Loucy (cell line): ENCODE measurements around the gene FRA10AC1.

Source experiments
- H2AFZ ChIP-seq: fragments of 200-600 bp; sonication (generic); 2 replicates; pipeline ENCODE4 v1.6.0; 2016; ENCODE audit warnings: antibody characterized with exemption, mild to moderate bottlenecking, low read length, moderate library complexity
- H3F3A ChIP-seq: fragments of 200-600 bp; 2 replicates; pipeline ENCODE4 v1.6.0; 2016; ENCODE audit warnings: antibody characterized with exemption, low read depth, mild to moderate bottlenecking
- H3K27me3 ChIP-seq: fragments of 200-600 bp; sonication (generic); 2 replicates; pipeline ENCODE4 v1.6.1; 2014; ENCODE audit warnings: low read length, mild to moderate bottlenecking; ENCODE audit not compliant: insufficient read depth, poor library complexity, severe bottlenecking
- H3K36me3 ChIP-seq: fragments of 200-600 bp; sonication (generic); 2 replicates; pipeline ENCODE4 v1.6.1; 2016; ENCODE audit warnings: low read length; ENCODE audit not compliant: insufficient read depth
- H3K4me1 ChIP-seq: fragments of 200-600 bp; sonication (generic); 2 replicates; pipeline ENCODE4 v1.5.1; 2014; ENCODE audit warnings: low read length, mild to moderate bottlenecking; ENCODE audit not compliant: insufficient read depth, poor library complexity, severe bottlenecking
- H3K4me2 ChIP-seq: fragments of 200-600 bp; sonication (generic); 2 replicates; pipeline ENCODE4 v1.6.0; 2014; ENCODE audit warnings: antibody characterized with exemption, low read length, low read depth, mild to moderate bottlenecking; ENCODE audit not compliant: poor library complexity, severe bottlenecking
- H3K4me3 ChIP-seq: fragments of 200-600 bp; sonication (generic); 2 replicates; pipeline ENCODE4 v1.5.1; 2014; ENCODE audit warnings: low read length, mild to moderate bottlenecking, mixed read lengths; ENCODE audit not compliant: poor library complexity, severe bottlenecking
- H3K79me2 ChIP-seq: fragments of 200-600 bp; sonication (generic); 2 replicates; pipeline ENCODE4 v1.6.1; 2014; ENCODE audit warnings: low read length; ENCODE audit not compliant: insufficient read depth
- H3K9ac ChIP-seq: fragments of 200-600 bp; sonication (generic); 2 replicates; pipeline ENCODE4 v1.6.0; 2014; ENCODE audit warnings: mild to moderate bottlenecking, low read depth, low read length, moderate library complexity; ENCODE audit not compliant: poor library complexity, severe bottlenecking
- H3K9me2 ChIP-seq: fragments of 200-600 bp; sonication (generic); replicated peaks from 2 replicates; pipeline ENCODE4 v1.6.1; 2016; ENCODE audit warnings: low read depth, low read length, mixed read lengths
- H3K9me3 ChIP-seq: fragments of 200-600 bp; sonication (generic); 2 replicates; pipeline ENCODE4 v1.6.1; 2014; ENCODE audit warnings: mild to moderate bottlenecking, antibody characterized with exemption, low read length, low read depth; ENCODE audit not compliant: insufficient read depth
- H4K20me1 ChIP-seq: fragments of 200-600 bp; sonication (generic); 2 replicates; pipeline ENCODE4 v1.6.0; 2014; ENCODE audit warnings: antibody characterized with exemption, low read length, mild to moderate bottlenecking; ENCODE audit not compliant: insufficient read depth, poor library complexity, severe bottlenecking
- CTCF ChIP-seq: fragments of 200-600 bp; sonication (generic); conservative IDR thresholded peaks from 2 replicates; pipeline ENCODE4 v1.5.1; 2014; ENCODE audit warnings: mild to moderate bottlenecking, antibody characterized with exemption, low read length
- EZH2phosphoT487 ChIP-seq: fragments of 200-600 bp; IDR thresholded peaks from 2 replicates; pipeline ENCODE4 v1.6.1; 2018; ENCODE audit warnings: antibody characterized with exemption, mild to moderate bottlenecking, moderate library complexity, borderline replicate concordance

FRA10AC1 gene

GRCh38 chr10:93742633-93743349, 40.4 kb upstream of the FRA10AC1 start:
- Histone ChIP-seq H3K9me3 (no peaks in the 10 kb centered on the region), H3K79me2 (no peaks in the 10 kb centered on the region), H3K4me2 (no peak overlapping the region), H3K4me1 (no peaks in the 10 kb centered on the region), H4K20me1 (no peaks in the 10 kb centered on the region), H3F3A (no peaks in the 10 kb centered on the region), H2AFZ (no peak overlapping the region), H3K9ac (no peak overlapping the region), H3K9me2 (no peaks in the 10 kb centered on the region), H3K4me3 (no peak overlapping the region), H3K36me3 (no peaks in the 10 kb centered on the region), H3K27me3 (no peaks in the 10 kb centered on the region)
- TF ChIP-seq EZH2phosphoT487 = no peak
- no peak for TF ChIP-seq CTCF

- H3K9me2 ChIP-seq = no peaks in the 10 kb centered on the region
- H3F3A ChIP-seq = no peaks in the 10 kb centered on the region
- no peaks in the 10 kb centered on the region for H4K20me1 ChIP-seq
- no peak overlapping the region for H3K4me2 ChIP-seq
- TF ChIP-seq CTCF (no peak), EZH2phosphoT487 (no peak)
- H3K36me3 ChIP-seq = no peaks in the 10 kb centered on the region
- H3K9me3 ChIP-seq = no peaks in the 10 kb centered on the region
- no peak overlapping the region for H3K9ac ChIP-seq
- H3K4me1 ChIP-seq = no peaks in the 10 kb centered on the region
- no peak overlapping the region for H3K4me3 ChIP-seq
- H2AFZ ChIP-seq = no peak overlapping the region
- H3K27me3 ChIP-seq = no peaks in the 10 kb centered on the region
- H3K79me2 ChIP-seq = no peaks in the 10 kb centered on the region
These were observed 39.0 kb upstream of the FRA10AC1 start for GRCh38 chr10:93741367-93741766.

GRCh38 chr10:93726024-93726423, 23.6 kb upstream of the FRA10AC1 start:
- H3K4me2 ChIP-seq = no peak overlapping the region
- H3F3A ChIP-seq = no peaks in the 10 kb centered on the region
- no peaks in the 10 kb centered on the region for H3K79me2 ChIP-seq
- no peak overlapping the region for H3K4me3 ChIP-seq
- no peak overlapping the region for H3K9ac ChIP-seq
- no peaks in the 10 kb centered on the region for H3K4me1 ChIP-seq
- no peaks in the 10 kb centered on the region for H3K9me2 ChIP-seq
- H3K36me3 ChIP-seq = no peaks in the 10 kb centered on the region
- H3K27me3 ChIP-seq = no peaks in the 10 kb centered on the region
- H2AFZ ChIP-seq = no peak overlapping the region
- no peaks in the 10 kb centered on the region for H3K9me3 ChIP-seq
- H4K20me1 ChIP-seq = no peaks in the 10 kb centered on the region
- no peak for TF ChIP-seq EZH2phosphoT487
- TF ChIP-seq CTCF = no peak
